Right lobe of liver (tissue), 6 donors: Measurements from ENCODE around the gene KLHL25. TPM values are rescaled to one million over a fixed set of nuclear protein-coding genes. Genes with fewer than 3 reads are reported as not detected.
A peak's percentile ranks its signal among the peaks of the same experiment; 100 is the strongest.

Experiments
- ATAC-seq, 4 donors: fragments of 200-7000 bp; cut with Tn5 transposase; one replicate each; pipeline ENCODE4 v1.9.1; 2020; ENCODE audit warnings: mild to moderate bottlenecking in 4 of 4, moderate library complexity in 4 of 4
- DNase-seq, 3 donors: peaks; one replicate each; pipeline ENCODE4 v3.0.0-alpha.2; 2020
- H3K27ac ChIP-seq, 3 donors: fragments of 200-600 bp; one replicate each; pipeline ENCODE4 v1.8.0; 2022
- H3K27me3 ChIP-seq, 2 donors: fragments of 200-600 bp; one replicate each; pipeline ENCODE4 v1.8.0; 2022
- H3K36me3 ChIP-seq, 4 donors: fragments of 200-600 bp; sonication (generic) in 1 of 4; one replicate each; pipeline versions ENCODE4 v1.5.1 to v1.8.0; 2017 to 2022; ENCODE audit warnings: control low read depth in 1 of 4
- H3K4me1 ChIP-seq, 4 donors: fragments of 200-600 bp; sonication (generic) in 1 of 4; one replicate each; pipeline versions ENCODE4 v1.5.1 to v1.8.0; 2017 to 2022; ENCODE audit warnings: control low read depth in 1 of 4
- H3K4me3 ChIP-seq, 3 donors: fragments of 200-600 bp; one replicate each; pipeline ENCODE4 v1.8.0; 2022
- H3K9me3 ChIP-seq, 4 donors: fragments of 200-600 bp; sonication (generic) in 1 of 4; one replicate each; pipeline versions ENCODE4 v1.5.1 to v1.8.0; 2017 to 2022; ENCODE audit warnings: control low read depth in 1 of 4
- POLR2A ChIP-seq: fragments of 450-650 bp; IDR thresholded peaks from one replicate; pipeline ENCODE4 v1.6.1; 2017; ENCODE audit warnings: antibody characterized with exemption, mild to moderate bottlenecking
- WGBS: methylation state at CpG from one replicate; pipeline ENCODE4 v1.1.6; 2018; ENCODE audit warnings: low coverage, low lambda C conversion rate; ENCODE audit not compliant: insufficient coverage; ENCODE audit errors: missing lambda C conversion rate; 5-methylcytosine and 5-hydroxymethylcytosine counted together
- intact Hi-C, 2 donors: fragments of 100-400 bp; cut with DNase I; formaldehyde crosslinking; loops; one replicate each; pipeline versions ENCODE4 v1.11.2 to v1.14.1; 2022
- total RNA-seq, 6 experiments: library from RNA; depleted of rRNA in 2 of 6; stranded (reverse); fragments of >200 nt in 2 of 6; fragmentation: NEBNext Ultra II Directional in 3 of 6; extraction: Animal tissue kit (Norgen Biotek cat#: 25700) in 3 of 6; gene quantifications; one replicate each; pipeline versions ENCODE4 v1.1.0 to v1.2.4, GENCODE V29; 2016 to 2023
- TF ChIP-seq, protein P1 (sequence below), 4 donors: fragments of 200-600 bp in 3 of 4; fragments of 450-650 bp in 1 of 4; IDR thresholded peaks; one replicate each; pipeline versions ENCODE4 v1.5.1 to v1.8.0; 2016 to 2022; ENCODE audit warnings: antibody characterized with exemption in 4 of 4, mild to moderate bottlenecking in 2 of 4
- donor health status: DM: no; HTN: yes; CAD: no.
- donor health status: DM: no; HTN: no; CAD: no.
- donor health status: DM: no; HTN: no; CAD: no.
- donor health status: DM: no; HTN: yes; CAD: no.
- donor health status: DM: no; HTN: yes; CAD: no.

Gene KLHL25
- total RNA-seq, 6 experiments from 2014 or later = 5.8 to 21.7 (median 13.4) TPM

DNA sequence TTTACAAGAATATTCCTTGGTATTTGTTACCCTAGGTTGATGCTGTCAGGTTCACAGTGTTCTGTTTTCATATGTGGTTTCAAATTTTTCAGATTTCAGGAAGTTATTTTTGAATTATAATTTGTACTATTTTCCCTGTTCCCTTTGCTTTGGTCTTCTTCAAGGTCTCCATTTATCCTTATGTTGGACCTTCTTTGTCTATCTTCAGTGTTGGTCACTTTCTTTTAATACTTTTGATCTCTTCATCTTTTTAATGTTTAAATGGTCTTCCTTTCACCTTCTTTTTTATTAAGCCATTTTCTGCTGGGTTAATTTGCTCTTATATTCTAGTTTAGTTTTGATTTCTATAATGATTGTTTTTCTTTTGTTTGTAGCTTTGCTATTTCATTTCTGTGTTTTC is 61.3 kb downstream of the KLHL25 start:
- H3K27ac ChIP-seq = no peak overlapping the region
- intact Hi-C loops = loop anchor here in 1 of 2 donors (5.0 kb wide), 1 partner anchor 104 kb away; no protein-coding TSS in a partner anchor
- H3K4me1 ChIP-seq = peaks cover 0 to 8% (median 0%) of the 10 kb centered on the region in 4 donors
- DNase-seq (no peak), ATAC-seq (no peak)
- H3K9me3 ChIP-seq = peaks cover 0 to 3% (median 0%) of the 10 kb centered on the region in 4 donors
- TF ChIP-seq POLR2A = no peak
- TF ChIP-seq, protein P1, sequence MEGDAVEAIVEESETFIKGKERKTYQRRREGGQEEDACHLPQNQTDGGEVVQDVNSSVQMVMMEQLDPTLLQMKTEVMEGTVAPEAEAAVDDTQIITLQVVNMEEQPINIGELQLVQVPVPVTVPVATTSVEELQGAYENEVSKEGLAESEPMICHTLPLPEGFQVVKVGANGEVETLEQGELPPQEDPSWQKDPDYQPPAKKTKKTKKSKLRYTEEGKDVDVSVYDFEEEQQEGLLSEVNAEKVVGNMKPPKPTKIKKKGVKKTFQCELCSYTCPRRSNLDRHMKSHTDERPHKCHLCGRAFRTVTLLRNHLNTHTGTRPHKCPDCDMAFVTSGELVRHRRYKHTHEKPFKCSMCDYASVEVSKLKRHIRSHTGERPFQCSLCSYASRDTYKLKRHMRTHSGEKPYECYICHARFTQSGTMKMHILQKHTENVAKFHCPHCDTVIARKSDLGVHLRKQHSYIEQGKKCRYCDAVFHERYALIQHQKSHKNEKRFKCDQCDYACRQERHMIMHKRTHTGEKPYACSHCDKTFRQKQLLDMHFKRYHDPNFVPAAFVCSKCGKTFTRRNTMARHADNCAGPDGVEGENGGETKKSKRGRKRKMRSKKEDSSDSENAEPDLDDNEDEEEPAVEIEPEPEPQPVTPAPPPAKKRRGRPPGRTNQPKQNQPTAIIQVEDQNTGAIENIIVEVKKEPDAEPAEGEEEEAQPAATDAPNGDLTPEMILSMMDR (IDR thresholded peaks at IDR 0.05) = no peak
- H3K36me3 ChIP-seq = peaks cover 0 to 67% (median 45%) of the 10 kb centered on the region in 4 donors
- no peaks in the 10 kb centered on the region for H3K27me3 ChIP-seq
- no peak overlapping the region for H3K4me3 ChIP-seq

DNA sequence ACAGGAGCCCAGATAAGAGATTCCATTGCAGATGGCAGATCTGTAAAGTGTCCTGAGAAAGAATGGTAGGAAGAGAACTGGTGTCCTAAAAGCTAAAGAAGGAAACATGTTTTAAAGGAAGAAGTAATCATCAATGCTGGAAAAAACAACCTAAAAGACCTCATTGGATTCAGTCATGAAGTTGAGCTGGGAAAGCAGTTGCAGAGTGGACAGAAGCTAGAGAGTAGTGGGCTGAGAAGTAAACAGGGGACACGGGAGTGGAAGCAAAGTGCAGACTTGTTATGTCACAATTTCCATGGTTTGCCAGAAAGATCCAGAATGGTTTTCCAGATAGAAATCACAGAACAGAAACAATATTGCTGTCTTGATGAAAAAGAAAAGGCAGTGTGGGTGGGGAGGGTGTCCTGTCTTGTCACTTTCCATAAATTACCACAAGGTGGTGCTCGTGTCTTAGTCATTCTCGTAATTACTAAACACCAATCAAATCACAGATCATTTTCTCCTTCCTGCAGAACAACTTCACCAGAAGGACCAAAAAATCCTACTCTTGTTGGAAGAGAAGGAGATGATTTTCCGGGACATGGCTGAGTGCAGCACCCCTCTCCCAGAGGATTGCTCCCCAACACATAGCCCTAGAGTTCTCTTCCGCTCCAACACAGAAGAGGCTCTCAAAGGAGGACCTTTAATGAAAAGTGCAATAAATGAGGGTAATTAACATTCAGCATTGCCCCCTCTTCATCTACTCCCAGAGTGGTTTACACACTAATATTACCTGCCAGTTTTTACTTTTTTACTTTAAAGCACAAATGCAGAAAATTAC is 64.5 kb downstream of the KLHL25 start:
- 33% methylated on average over 5 of the region's 5 CpGs for WGBS
- Histone ChIP-seq H3K36me3 (peaks cover 0 to 53% (median 36%) of the 10 kb centered on the region in 4 donors), H3K27ac (no peak overlapping the region), H3K9me3 (peaks cover 0 to 3% (median 0%) of the 10 kb centered on the region in 4 donors), H3K27me3 (no peaks in the 10 kb centered on the region), H3K4me3 (no peak overlapping the region), H3K4me1 (peaks cover 0 to 12% (median 0%) of the 10 kb centered on the region in 4 donors)
- no peak for TF ChIP-seq POLR2A
- TF ChIP-seq, protein P1 (IDR thresholded peaks at IDR 0.05) = peak; percentile 68 to 85 (median 73)
- ATAC-seq = peak; percentile 80 to 91 (median 86)
- intact Hi-C loops = loop anchor here in 1 of 2 donors (5.0 kb wide), 1 partner anchor 107 kb away; no protein-coding TSS in a partner anchor
- no peak for DNase-seq

DNA sequence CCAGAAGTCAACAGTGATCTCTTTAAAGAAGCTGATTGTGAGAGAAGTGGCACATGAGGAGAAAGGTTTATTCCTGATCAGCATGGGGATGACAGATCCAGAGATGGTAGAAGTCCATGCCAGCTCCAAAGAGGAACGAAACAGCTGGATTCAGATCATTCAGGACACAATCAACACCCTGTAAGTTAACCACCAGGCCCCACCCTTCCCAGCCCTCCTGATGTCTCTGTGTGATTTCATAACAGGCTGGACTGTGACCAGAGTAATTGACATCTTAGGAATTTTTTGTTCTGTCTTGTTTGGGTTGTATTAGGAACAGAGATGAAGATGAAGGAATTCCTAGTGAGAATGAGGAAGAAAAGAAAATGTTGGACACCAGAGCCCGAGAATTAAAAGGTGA is 67.7 kb downstream of the KLHL25 start:
- H3K4me1 ChIP-seq = peaks cover 0 to 42% (median 13%) of the 10 kb centered on the region in 4 donors
- intact Hi-C loops = no loop called here
- WGBS = 56% methylated on average over 2 of the region's 2 CpGs
- no peak for TF ChIP-seq POLR2A
- TF ChIP-seq, protein P1 (IDR thresholded peaks at IDR 0.05) = no peak
- H3K27me3 ChIP-seq = no peaks in the 10 kb centered on the region
- H3K36me3 ChIP-seq = peaks cover 0 to 49% (median 28%) of the 10 kb centered on the region in 4 donors
- no peak overlapping the region for H3K4me3 ChIP-seq
- no peak for ATAC-seq
- no peaks in the 10 kb centered on the region for H3K9me3 ChIP-seq
- H3K27ac ChIP-seq = peak overlapping the region in 2 of 3 donors; percentile 6 to 11
- DNase-seq = no peak

DNA sequence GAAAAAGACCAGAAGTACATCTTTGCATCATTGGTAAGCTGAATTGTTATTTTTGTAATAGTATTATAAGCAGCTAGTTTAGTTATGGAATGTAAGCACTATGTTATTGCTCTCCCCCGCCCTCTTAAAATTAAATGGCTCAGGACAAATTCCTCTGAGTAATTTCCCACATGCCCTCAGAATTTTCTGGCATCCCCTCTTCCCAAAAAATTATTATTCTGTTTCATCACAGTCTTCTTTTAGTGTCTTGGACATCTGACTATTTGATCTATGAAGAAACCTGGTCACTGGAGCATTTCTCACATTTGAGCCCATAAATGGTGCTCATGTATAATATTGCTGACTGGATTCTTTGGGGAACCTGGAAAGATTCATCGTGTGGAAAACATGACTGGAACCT is 68.3 kb downstream of the KLHL25 start:
- TF ChIP-seq, protein P1 (IDR thresholded peaks at IDR 0.05) = no peak
- no peak for TF ChIP-seq POLR2A
- intact Hi-C loops = no loop called here

More for the DNA sequence above, 68.3 kb downstream of the KLHL25 start:
- Histone ChIP-seq H3K36me3 (peaks cover 0 to 43% (median 23%) of the 10 kb centered on the region in 4 donors), H3K4me3 (no peak overlapping the region), H3K4me1 (peaks cover 0 to 45% (median 16%) of the 10 kb centered on the region in 4 donors), H3K27me3 (no peaks in the 10 kb centered on the region), H3K9me3 (no peaks in the 10 kb centered on the region), H3K27ac (peak overlapping the region in 2 of 3 donors; percentile 6 to 11)
- 71% methylated on average over 2 of the region's 2 CpGs for WGBS
- DNase-seq (no peak), ATAC-seq (no peak)
